ENCODE measurements around the gene NDUFA7. TPM values are rescaled to one million over a fixed set of nuclear protein-coding genes. Genes with fewer than 3 reads are reported as not detected.

Gene NDUFA7
- total and polyA plus RNA-seq, 2 of the 13 experiments (the other 11 are each of a cell fraction or from before 2014, with no cell fraction given), result 64.5 to 71.5 TPM

DNA sequence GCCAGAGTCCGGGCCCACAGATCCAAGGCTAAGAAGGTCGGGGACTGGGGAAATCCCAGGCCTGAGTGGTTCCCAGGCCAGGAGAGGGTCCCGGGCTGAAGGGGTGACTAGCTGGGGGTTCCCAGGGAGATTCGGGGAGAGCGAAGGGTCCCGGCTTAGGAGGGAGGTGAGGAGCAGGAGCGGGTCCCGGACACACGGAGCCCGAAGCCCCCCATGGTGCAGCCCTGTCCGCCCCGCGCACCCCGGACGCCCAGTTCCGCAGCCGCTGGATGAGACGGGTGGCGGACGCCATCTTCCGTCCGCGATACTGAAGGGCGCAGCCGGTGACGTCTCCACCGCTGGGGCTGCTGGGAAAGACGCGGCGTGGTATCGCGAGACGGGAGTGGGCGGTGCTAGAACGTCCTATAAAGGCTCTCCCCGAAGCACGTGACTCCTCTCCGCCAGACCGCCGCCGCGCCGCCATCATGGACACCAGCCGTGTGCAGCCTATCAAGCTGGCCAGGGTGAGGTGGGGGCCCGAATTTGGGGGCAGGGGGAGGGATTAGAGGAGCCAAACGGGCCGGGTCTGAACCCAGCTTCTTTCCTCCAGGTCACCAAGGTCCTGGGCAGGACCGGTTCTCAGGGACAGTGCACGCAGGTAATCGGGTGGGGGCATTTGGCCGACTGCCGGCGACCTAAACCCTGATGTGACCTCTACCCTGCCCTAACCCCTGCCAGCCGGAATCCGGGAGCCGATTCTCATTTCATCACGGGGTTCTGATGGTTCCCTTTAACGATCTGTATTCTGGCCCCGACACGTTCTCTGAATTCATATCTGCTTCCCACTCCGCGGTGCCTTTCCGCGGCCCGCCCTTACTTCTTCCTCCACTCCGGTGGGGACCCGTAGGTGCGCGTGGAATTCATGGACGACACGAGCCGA, at the start of gene NDUFA7, which contains the start of gene RPS28 (continued):
- TF ChIP-seq, protein P1, sequence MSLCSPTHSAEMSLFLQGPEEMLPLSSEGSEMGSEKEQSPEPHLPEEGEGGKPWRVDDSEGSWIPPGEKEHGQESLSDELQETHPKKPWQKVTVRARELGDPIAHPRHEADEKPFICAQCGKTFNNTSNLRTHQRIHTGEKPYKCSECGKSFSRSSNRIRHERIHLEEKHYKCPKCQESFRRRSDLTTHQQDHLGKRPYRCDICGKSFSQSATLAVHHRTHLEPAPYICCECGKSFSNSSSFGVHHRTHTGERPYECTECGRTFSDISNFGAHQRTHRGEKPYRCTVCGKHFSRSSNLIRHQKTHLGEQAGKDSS (CRISPR knock-in tag; IDR thresholded peaks at IDR 0.05; ENCODE audit: borderline replicate concordance, low read depth), result peak; percentile 51; the same call in 1 of the 2 replicates
- TF ChIP-seq ZSCAN9 (CRISPR knock-in tag; IDR thresholded peaks at IDR 0.05; ENCODE audit: borderline replicate concordance) (peak; percentile 52; the same call in 1 of the 2 replicates), DR1 (CRISPR knock-in tag; IDR thresholded peaks at IDR 0.05) (peak; percentile 98), ZNF558 (CRISPR knock-in tag; IDR thresholded peaks at IDR 0.05; ENCODE audit: borderline replicate concordance) (0 out of 2 replicates have a peak, but pooled peaks have one; percentile 27), STAG1 (CRISPR knock-in tag; IDR thresholded peaks at IDR 0.05) (peak; percentile 48), HNRNPL (IDR thresholded peaks at IDR 0.05; ENCODE audit: low read depth, low read length) (peak; percentile 57; the same call in 1 of the 2 replicates), KLF6 (CRISPR knock-in tag; IDR thresholded peaks at IDR 0.05) (peak; percentile 73; the same call in 1 of the 2 replicates), NFYB (CRISPR knock-in tag; IDR thresholded peaks at IDR 0.05) (peak; percentile 49; the same call in 1 of the 2 replicates), ZNF569 (CRISPR knock-in tag; IDR thresholded peaks at IDR 0.05; ENCODE audit: borderline replicate concordance) (no peak)
- TF ChIP-seq, protein P2, sequence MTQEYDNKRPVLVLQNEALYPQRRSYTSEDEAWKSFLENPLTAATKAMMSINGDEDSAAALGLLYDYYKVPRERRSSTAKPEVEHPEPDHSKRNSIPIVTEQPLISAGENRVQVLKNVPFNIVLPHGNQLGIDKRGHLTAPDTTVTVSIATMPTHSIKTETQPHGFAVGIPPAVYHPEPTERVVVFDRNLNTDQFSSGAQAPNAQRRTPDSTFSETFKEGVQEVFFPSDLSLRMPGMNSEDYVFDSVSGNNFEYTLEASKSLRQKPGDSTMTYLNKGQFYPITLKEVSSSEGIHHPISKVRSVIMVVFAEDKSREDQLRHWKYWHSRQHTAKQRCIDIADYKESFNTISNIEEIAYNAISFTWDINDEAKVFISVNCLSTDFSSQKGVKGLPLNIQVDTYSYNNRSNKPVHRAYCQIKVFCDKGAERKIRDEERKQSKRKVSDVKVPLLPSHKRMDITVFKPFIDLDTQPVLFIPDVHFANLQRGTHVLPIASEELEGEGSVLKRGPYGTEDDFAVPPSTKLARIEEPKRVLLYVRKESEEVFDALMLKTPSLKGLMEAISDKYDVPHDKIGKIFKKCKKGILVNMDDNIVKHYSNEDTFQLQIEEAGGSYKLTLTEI (CRISPR knock-in tag; conservative IDR thresholded peaks at IDR 0.05), result no peak
- TF ChIP-seq, protein P3, sequence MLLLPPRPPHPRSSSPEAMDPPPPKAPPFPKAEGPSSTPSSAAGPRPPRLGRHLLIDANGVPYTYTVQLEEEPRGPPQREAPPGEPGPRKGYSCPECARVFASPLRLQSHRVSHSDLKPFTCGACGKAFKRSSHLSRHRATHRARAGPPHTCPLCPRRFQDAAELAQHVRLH (CRISPR knock-in tag; IDR thresholded peaks at IDR 0.05; ENCODE audit: borderline replicate concordance, low read depth), result no peak; the same call in 1 of the 2 replicates
- TF ChIP-seq, protein P4, sequence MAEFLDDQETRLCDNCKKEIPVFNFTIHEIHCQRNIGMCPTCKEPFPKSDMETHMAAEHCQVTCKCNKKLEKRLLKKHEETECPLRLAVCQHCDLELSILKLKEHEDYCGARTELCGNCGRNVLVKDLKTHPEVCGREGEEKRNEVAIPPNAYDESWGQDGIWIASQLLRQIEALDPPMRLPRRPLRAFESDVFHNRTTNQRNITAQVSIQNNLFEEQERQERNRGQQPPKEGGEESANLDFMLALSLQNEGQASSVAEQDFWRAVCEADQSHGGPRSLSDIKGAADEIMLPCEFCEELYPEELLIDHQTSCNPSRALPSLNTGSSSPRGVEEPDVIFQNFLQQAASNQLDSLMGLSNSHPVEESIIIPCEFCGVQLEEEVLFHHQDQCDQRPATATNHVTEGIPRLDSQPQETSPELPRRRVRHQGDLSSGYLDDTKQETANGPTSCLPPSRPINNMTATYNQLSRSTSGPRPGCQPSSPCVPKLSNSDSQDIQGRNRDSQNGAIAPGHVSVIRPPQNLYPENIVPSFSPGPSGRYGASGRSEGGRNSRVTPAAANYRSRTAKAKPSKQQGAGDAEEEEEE (CRISPR knock-in tag; IDR thresholded peaks at IDR 0.05; ENCODE audit: borderline replicate concordance), result no peak; the same call in 1 of the 2 replicates
- TF ChIP-seq, protein P5, sequence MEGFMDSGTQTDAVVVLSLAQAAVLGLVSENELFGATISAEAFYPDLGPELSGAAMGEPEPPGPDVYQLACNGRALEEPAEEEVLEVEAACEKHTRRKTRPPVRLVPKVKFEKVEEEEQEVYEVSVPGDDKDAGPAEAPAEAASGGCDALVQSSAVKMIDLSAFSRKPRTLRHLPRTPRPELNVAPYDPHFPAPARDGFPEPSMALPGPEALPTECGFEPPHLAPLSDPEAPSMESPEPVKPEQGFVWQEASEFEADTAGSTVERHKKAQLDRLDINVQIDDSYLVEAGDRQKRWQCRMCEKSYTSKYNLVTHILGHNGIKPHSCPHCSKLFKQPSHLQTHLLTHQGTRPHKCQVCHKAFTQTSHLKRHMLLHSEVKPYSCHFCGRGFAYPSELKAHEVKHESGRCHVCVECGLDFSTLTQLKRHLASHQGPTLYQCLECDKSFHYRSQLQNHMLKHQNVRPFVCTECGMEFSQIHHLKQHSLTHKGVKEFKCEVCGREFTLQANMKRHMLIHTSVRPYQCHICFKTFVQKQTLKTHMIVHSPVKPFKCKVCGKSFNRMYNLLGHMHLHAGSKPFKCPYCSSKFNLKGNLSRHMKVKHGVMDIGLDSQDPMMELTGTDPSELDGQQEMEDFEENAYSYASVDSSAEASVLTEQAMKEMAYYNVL (CRISPR knock-in tag; IDR thresholded peaks at IDR 0.05; ENCODE audit: borderline replicate concordance), result 0 out of 2 replicates have a peak, but pooled peaks have one; percentile 63
- TF ChIP-seq, protein P6, sequence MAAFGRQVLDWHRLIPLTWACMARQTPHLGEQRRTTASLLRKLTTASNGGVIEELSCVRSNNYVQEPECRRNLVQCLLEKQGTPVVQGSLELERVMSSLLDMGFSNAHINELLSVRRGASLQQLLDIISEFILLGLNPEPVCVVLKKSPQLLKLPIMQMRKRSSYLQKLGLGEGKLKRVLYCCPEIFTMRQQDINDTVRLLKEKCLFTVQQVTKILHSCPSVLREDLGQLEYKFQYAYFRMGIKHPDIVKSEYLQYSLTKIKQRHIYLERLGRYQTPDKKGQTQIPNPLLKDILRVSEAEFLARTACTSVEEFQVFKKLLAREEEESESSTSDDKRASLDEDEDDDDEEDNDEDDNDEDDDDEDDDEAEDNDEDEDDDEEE (CRISPR knock-in tag; IDR thresholded peaks at IDR 0.05), result no peak

All from HepG2 (cell line).